ENCODE measurements around the gene DGKI.

Gene DGKI

DNA sequence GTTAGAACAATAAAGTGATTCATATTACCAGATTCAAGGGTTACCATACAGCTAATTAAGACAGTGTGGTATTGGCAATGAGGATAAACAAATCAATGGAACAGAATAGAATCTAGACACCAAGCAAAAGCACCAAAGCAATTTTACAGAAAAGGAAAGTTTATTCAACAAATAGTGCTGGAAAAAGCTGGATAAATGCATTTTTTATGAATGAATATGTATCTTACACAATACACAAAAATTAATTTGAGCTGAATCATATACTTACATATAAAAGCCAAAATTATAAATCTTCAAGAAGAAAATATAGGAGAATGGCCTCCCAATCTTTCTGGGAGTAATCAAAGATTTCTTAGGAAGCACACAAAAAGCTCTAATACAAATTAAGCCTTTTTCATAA is 282.8 kb downstream of the DGKI start:
- DNase-seq (ENCODE audit: extremely low read depth in 1 of 2, low read depth in 1 of 2) = no peak

DNA sequence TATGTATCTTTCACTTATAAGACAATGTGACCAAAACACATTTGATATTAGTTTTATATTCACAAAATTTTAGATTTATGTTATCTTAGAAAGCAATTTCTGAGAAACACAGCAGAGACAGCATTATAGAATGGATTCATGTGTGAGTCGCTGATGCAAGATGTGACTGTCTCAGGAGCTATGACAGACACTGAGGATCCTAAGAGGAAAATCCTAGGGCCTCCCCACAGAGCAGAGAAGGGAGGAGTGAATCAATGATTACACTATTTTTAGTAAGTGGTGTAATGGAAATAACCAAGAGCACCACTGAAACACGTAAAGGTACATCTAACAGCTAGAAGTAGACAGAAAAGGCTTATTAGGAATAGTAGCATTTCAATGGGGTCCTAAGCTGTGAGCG is 299.3 kb downstream of the DGKI start:
- no peak for DNase-seq (ENCODE audit: extremely low read depth in 1 of 2, low read depth in 1 of 2)

DNA sequence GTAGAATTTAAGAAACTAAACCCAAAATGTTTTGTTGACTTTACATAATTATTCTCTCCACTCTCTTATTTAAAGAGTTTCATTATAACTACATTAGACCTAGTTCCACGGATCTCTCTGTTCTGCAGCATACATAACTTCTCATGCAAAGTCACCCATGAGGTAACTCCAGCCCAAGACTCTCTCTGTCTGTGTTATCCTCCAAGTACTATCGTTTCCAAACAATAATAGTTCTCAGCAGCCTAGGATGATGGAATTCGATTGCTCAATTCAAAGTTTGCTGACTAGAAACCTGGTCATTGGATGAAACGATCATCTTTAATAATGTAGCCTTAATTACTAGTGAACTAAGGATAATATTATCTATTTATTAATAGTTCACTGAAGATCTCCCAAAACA is 300.1 kb downstream of the DGKI start:
- DNase-seq (ENCODE audit: extremely low read depth in 1 of 2, low read depth in 1 of 2) = no peak

GRCh38 chr7:137546009-137546408 is 300.8 kb downstream of the DGKI start:
- no peak for DNase-seq (ENCODE audit: extremely low read depth in 1 of 2, low read depth in 1 of 2)

- DNase-seq (ENCODE audit: extremely low read depth in 1 of 2, low read depth in 1 of 2) = no peak
These were observed 301.6 kb downstream of the DGKI start for GRCh38 chr7:137545059-137545716.

GRCh38 chr7:137544453-137545058 is 302.2 kb downstream of the DGKI start:
- no peak for DNase-seq (ENCODE audit: extremely low read depth in 1 of 2, low read depth in 1 of 2)

- no peak for DNase-seq (ENCODE audit: extremely low read depth in 1 of 2, low read depth in 1 of 2)
These were observed 307.6 kb downstream of the DGKI start for GRCh38 chr7:137539111-137539715.

- no peak for DNase-seq (ENCODE audit: extremely low read depth in 1 of 2, low read depth in 1 of 2)
These were observed 308.4 kb downstream of the DGKI start for GRCh38 chr7:137538361-137538762.

GRCh38 chr7:137535579-137535978 is 311.2 kb downstream of the DGKI start:
- DNase-seq (ENCODE audit: extremely low read depth in 1 of 2, low read depth in 1 of 2) = no peak

DNA sequence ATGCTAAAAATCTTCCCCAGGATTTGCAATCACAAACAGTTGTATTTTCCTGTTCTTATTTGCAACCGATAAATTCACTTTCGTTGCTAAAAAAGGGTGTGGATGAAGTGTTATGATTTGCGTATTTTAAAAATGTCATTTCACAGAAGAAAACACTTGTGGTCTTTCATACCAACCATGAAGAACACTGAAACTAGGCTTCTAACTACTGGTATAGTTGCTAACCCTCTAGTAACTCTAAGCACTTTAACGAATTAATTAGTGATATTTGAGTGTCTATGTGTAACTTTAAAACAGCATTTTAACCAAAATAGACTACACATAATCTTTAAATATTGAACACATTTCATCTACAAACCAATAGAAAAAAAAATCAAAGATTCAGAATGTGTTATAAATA is 315.1 kb downstream of the DGKI start:
- no peak for DNase-seq (ENCODE audit: extremely low read depth in 1 of 2, low read depth in 1 of 2)

DNA sequence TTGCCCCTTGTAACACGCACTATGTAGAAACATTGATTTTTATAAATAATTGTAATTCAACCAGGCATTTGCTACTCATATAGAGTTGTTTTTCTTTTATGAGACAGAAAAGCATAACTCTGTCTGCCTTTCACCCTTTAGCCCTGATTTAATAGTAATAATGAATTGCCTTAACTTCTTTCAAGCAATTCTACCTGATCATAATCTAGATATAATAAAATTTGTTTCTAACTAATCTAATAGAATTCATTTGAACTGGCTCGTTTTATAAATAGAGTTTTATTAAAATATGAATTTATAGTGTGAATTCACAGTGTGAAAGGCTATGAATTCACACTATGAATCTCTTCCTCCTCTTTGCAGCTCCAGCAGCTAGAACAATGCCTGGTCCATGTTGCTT is 319.1 kb downstream of the DGKI start:
- DNase-seq (ENCODE audit: extremely low read depth in 1 of 2, low read depth in 1 of 2) = no peak

DNA sequence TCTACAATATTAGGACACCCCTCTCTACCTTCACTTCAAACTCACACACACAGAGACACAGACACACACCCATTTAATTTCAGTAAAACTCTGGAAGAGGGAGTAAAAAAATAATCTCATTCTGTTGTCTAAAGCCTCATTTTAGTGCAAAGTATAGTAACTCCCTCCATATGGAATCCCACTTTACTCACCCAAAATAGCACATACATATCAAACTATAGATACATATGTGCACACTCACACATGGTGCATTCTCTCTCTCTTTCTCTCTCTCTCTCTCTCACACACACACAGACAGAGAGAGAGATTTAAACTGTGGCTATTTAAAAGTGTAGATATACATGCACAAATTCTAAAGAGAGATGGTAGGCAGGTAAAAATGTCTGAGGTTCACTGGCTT is 323.6 kb downstream of the DGKI start:
- DNase-seq (ENCODE audit: extremely low read depth in 1 of 2, low read depth in 1 of 2) = no peak

DNA sequence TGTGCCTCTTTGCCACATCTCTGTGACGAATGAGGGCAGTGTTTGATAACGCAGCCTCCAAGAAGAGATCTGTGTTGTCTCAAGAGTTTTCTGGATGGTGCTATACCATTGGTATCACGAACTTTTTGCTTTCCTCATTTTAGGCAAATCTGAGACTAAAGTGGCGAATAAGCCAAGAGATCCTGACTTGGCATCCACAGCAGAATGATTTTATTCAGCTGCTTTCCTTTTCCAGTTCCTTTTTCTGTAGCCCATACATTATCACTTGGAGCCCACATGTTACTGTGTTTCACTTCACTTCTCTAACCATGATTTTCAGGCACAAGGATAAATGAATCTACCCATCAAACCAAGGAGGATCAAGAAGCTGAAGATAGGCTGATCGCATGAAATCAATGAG is 325.3 kb downstream of the DGKI start:
- no peak for DNase-seq (ENCODE audit: extremely low read depth in 1 of 2, low read depth in 1 of 2)

GRCh38 chr7:137519947-137520346 is 326.8 kb downstream of the DGKI start:
- DNase-seq (ENCODE audit: extremely low read depth in 1 of 2, low read depth in 1 of 2) = no peak

DNA sequence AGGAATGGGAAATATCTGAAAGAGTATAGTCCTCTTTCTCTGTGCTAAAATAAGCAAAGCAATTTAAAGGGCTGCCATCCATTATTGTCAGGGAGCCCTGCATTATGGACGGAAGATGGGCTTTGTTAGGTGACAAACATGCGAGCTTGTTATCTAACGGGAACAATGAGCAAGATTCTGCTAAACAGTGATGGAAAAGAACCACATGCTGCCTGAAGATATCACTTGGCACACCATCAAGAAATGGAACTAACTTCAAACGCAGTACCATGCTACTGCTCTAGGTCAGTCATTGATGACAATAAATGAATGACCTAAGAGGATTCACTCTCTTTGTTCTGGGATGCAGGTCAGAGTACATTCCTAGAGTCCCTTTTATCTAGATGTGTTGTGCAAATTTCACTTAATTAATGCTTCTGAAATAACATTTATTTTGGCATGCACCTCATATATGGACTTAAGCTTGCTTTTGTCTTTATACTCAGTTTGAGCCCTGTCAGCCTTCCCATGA is 327.5 kb downstream of the DGKI start:
- DNase-seq (ENCODE audit: extremely low read depth in 1 of 2, low read depth in 1 of 2) = no peak

DNA sequence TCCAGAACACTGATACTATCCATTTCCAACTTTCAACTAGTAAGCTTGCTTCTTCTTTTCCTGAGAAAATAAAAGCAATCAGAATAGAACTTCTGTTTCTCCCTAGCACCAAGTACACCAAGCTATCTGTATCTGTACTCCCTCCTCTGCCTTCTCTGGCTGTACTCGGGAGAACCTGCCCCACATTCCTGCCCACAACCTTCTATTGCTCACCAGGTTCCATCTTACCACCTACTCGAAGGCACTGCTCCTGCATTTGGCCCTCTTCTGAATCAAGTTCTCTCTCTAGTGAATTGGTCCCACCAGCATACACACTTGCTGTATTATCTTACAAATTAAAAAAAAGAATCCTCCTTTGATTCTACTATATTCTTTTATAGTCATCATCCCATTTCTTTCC is 333.7 kb downstream of the DGKI start:
- DNase-seq (ENCODE audit: extremely low read depth in 1 of 2, low read depth in 1 of 2) = no peak

DNA sequence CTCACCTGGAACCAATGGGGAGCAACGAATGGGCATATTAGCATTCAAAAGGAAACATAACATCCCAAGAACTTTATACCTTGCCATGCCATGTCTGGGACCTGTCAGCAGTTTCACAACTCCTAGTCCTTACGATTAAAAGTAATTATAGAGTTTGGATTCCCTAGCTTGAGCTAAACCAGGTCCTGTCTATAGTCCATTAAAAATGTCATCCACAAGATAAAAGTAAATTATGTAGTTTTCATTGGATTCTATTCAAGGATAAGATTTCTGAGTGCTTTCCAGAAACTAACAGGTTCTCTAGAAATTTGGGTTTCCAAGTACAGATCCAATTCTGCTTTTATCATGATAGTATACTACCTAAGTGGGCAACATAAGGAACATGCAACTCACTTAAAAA is 339.7 kb downstream of the DGKI start:
- no peak for DNase-seq (ENCODE audit: extremely low read depth in 1 of 2, low read depth in 1 of 2)

DNA sequence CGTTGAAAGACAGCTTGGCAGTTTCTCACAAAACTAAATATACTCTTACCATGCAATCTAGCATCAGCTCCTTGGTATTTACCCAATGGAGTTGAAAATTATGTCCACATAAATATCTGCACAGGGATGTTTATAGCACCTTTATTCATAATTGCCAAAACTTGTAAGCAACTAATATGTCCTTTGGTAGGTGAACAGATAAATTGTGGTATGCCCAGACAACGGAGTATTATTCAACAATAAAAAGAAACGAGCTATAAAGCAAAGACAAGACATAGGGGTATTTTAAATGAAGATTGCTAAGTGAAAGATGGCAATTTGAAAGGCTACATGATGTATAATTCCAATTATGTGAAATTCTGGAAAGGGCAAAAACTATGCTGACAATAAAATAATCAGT is 340.7 kb downstream of the DGKI start:
- no peak for DNase-seq (ENCODE audit: extremely low read depth in 1 of 2, low read depth in 1 of 2)

- DNase-seq (ENCODE audit: extremely low read depth in 1 of 2, low read depth in 1 of 2) = no peak
These were observed 345.2 kb downstream of the DGKI start for GRCh38 chr7:137501562-137501961.

DNA sequence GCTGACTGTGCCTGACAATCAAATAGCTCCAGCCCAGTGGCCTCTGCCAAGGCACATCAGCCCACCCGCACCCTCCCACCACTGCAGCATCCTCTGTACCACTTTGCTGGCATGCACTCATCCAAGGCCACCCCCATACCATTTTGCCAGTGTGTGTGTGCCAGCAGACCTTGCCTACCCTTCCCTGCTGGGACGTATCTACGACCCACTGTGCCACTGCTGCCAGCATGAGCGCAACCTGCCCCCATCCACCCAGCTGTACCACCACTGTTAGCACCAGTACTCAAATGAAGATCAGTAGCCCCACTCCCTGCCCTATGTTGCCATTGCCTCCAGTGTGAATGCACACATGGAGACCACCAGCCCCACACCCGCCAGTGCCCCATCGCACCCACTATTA is 353.9 kb downstream of the DGKI start:
- no peak for DNase-seq (ENCODE audit: extremely low read depth in 1 of 2, low read depth in 1 of 2)

GRCh38 chr7:137489880-137490279 is 356.9 kb downstream of the DGKI start:
- no peak for DNase-seq (ENCODE audit: extremely low read depth in 1 of 2, low read depth in 1 of 2)

DNA sequence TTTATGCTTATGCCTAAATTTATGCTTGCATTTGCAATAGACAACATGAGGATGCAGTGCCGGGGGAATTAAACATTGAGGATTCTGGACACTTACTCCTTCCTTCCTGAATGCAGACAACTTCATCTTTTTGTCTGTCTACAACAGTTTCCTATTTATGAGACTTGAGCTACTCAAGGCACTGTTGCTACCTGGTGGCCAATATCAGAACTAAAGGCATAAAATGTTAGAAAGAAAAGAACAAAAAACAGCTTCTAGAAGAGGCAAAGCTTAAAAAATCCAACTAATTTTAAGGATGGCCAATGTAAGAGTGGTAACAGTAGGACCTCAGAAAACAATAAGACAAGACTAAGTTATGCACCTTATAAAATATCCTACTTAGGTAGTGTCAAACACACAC is 358.7 kb downstream of the DGKI start:
- DNase-seq (ENCODE audit: extremely low read depth in 1 of 2, low read depth in 1 of 2) = no peak

Measured in stimulated activated CD8-positive, alpha-beta memory T cell treated with anti-CD3 and anti-CD28 coated beads, Interleukin-7, amount 100 ng/mL, for 48 hours (primary cell).